Right lobe of liver (tissue), 6 donors: ENCODE results near the gene LIPI. TPM values are rescaled to one million over a fixed set of nuclear protein-coding genes. Genes with fewer than 3 reads are reported as not detected.

Experiments used
- ATAC-seq, 4 donors: fragments of 200-7000 bp; cut with Tn5 transposase; one replicate each; pipeline ENCODE4 v1.9.1; 2020; ENCODE audit warnings: mild to moderate bottlenecking in 4 of 4, moderate library complexity in 4 of 4
- DNase-seq, 3 donors: peaks; one replicate each; pipeline ENCODE4 v3.0.0-alpha.2; 2020
- H3K27ac ChIP-seq, 3 donors: fragments of 200-600 bp; one replicate each; pipeline ENCODE4 v1.8.0; 2022
- H3K27me3 ChIP-seq, 2 donors: fragments of 200-600 bp; one replicate each; pipeline ENCODE4 v1.8.0; 2022
- H3K36me3 ChIP-seq, 4 donors: fragments of 200-600 bp; sonication (generic) in 1 of 4; one replicate each; pipeline versions ENCODE4 v1.5.1 to v1.8.0; 2017 to 2022; ENCODE audit warnings: control low read depth in 1 of 4
- H3K4me1 ChIP-seq, 4 donors: fragments of 200-600 bp; sonication (generic) in 1 of 4; one replicate each; pipeline versions ENCODE4 v1.5.1 to v1.8.0; 2017 to 2022; ENCODE audit warnings: control low read depth in 1 of 4
- H3K4me3 ChIP-seq, 3 donors: fragments of 200-600 bp; one replicate each; pipeline ENCODE4 v1.8.0; 2022
- H3K9me3 ChIP-seq, 4 donors: fragments of 200-600 bp; sonication (generic) in 1 of 4; one replicate each; pipeline versions ENCODE4 v1.5.1 to v1.8.0; 2017 to 2022; ENCODE audit warnings: control low read depth in 1 of 4
- CTCF ChIP-seq, 4 donors: fragments of 200-600 bp in 3 of 4; fragments of 450-650 bp in 1 of 4; IDR thresholded peaks; one replicate each; pipeline versions ENCODE4 v1.5.1 to v1.8.0; 2016 to 2022; ENCODE audit warnings: antibody characterized with exemption in 4 of 4, mild to moderate bottlenecking in 2 of 4
- POLR2A ChIP-seq: fragments of 450-650 bp; IDR thresholded peaks from one replicate; pipeline ENCODE4 v1.6.1; 2017; ENCODE audit warnings: antibody characterized with exemption, mild to moderate bottlenecking
- WGBS: methylation state at CpG from one replicate; pipeline ENCODE4 v1.1.6; 2018; ENCODE audit warnings: low coverage, low lambda C conversion rate; ENCODE audit not compliant: insufficient coverage; ENCODE audit errors: missing lambda C conversion rate; 5-methylcytosine and 5-hydroxymethylcytosine counted together
- intact Hi-C, 2 donors: fragments of 100-400 bp; cut with DNase I; formaldehyde crosslinking; loops; one replicate each; pipeline versions ENCODE4 v1.11.2 to v1.14.1; 2022
- long read RNA-seq: library from polyadenylated mRNA; unstranded; transcript quantifications from one replicate; pipeline ENCODE4 v2.0.0, GENCODE V29; 2019
- total RNA-seq, 6 experiments: library from RNA; depleted of rRNA in 2 of 6; stranded (reverse); fragments of >200 nt in 2 of 6; fragmentation: NEBNext Ultra II Directional in 3 of 6; extraction: Animal tissue kit (Norgen Biotek cat#: 25700) in 3 of 6; gene quantifications; one replicate each; pipeline versions ENCODE4 v1.1.0 to v1.2.4, GENCODE V29; 2016 to 2023
- donor health status: DM: no; HTN: yes; CAD: no.
- donor health status: DM: no; HTN: no; CAD: no.
- donor health status: DM: no; HTN: no; CAD: no.
- donor health status: DM: no; HTN: yes; CAD: no.
- donor health status: DM: no; HTN: yes; CAD: no.

LIPI gene
- total RNA-seq: not detected
- long read RNA-seq: 0 reads

- H3K36me3 ChIP-seq: no peaks in the 10 kb centered on the region
- 29% methylated on average over 1 of the region's 1 CpG for WGBS
- TF ChIP-seq CTCF (IDR thresholded peaks at IDR 0.05) (no peak), POLR2A (no peak)
- H3K4me1 ChIP-seq: no peaks in the 10 kb centered on the region
- no peak within 1 kb of the TSS for H3K27ac ChIP-seq
- no peaks in the 10 kb centered on the region for H3K9me3 ChIP-seq
- no peak for ATAC-seq
- intact Hi-C loops: no loop called here
- DNase-seq: no peak
- H3K27me3 ChIP-seq: no peaks in the 10 kb centered on the region
- H3K4me3 ChIP-seq: no peak within 1 kb of the TSS
These were observed at the start of gene LIPI for GRCh38 chr21:14210738-14211137. Gene LIPI, minus strand, starts transcription at chr21:14210955. Its CDS starts 110 bp downstream, at chr21:14210845.

GRCh38 chr21:14260174-14260764, 49.5 kb upstream of the LIPI start:
- intact Hi-C loops: no loop called here
- H3K4me1 ChIP-seq: no peaks in the 10 kb centered on the region
- no peaks in the 10 kb centered on the region for H3K36me3 ChIP-seq
- no peak overlapping the region for H3K4me3 ChIP-seq
- no peaks in the 10 kb centered on the region for H3K27me3 ChIP-seq
- 25% methylated on average over 1 of the region's 1 CpG for WGBS
- H3K27ac ChIP-seq: no peak overlapping the region
- TF ChIP-seq CTCF (IDR thresholded peaks at IDR 0.05) (no peak), POLR2A (no peak)
- DNase-seq (no peak), ATAC-seq (peak in 1 of 4 donors; percentile 19)
- no peaks in the 10 kb centered on the region for H3K9me3 ChIP-seq

- intact Hi-C loops: no loop called here
- ATAC-seq: peak; percentile 91 to 96 (median 92)
- TF ChIP-seq CTCF (IDR thresholded peaks at IDR 0.05): peak; percentile 54 to 69 (median 64)
- no peak for TF ChIP-seq POLR2A
- Histone ChIP-seq H3K27ac (no peak overlapping the region), H3K4me1 (no peaks in the 10 kb centered on the region), H3K27me3 (no peaks in the 10 kb centered on the region), H3K9me3 (no peaks in the 10 kb centered on the region), H3K36me3 (no peaks in the 10 kb centered on the region), H3K4me3 (no peak overlapping the region)
- DNase-seq: no peak
- 17% methylated on average over 3 of the region's 3 CpGs for WGBS
These were observed 49.0 kb upstream of the LIPI start for GRCh38 chr21:14259747-14260146.

- 19% methylated on average over 1 of the region's 1 CpG for WGBS
- peaks cover 0 to 4% (median 0%) of the 10 kb centered on the region in 4 donors for H3K4me1 ChIP-seq
- no peaks in the 10 kb centered on the region for H3K36me3 ChIP-seq
- no peaks in the 10 kb centered on the region for H3K27me3 ChIP-seq
- intact Hi-C loops: no loop called here
- no peaks in the 10 kb centered on the region for H3K9me3 ChIP-seq
- H3K4me3 ChIP-seq: no peak overlapping the region
- no peak for DNase-seq
- no peak overlapping the region for H3K27ac ChIP-seq
- no peak for ATAC-seq
- no peak for TF ChIP-seq POLR2A
- TF ChIP-seq CTCF (IDR thresholded peaks at IDR 0.05): no peak
These were observed 40.6 kb upstream of the LIPI start for GRCh38 chr21:14251336-14251735.

- TF ChIP-seq POLR2A: no peak
- no peak for TF ChIP-seq CTCF (IDR thresholded peaks at IDR 0.05)
- no peak for DNase-seq
- intact Hi-C loops: no loop called here
- no peak for ATAC-seq
- H3K36me3 ChIP-seq: no peaks in the 10 kb centered on the region
- H3K27me3 ChIP-seq: no peaks in the 10 kb centered on the region
- no peak overlapping the region for H3K4me3 ChIP-seq
- peaks cover 0 to 7% (median 0%) of the 10 kb centered on the region in 4 donors for H3K4me1 ChIP-seq
- no peak overlapping the region for H3K27ac ChIP-seq
- H3K9me3 ChIP-seq: no peaks in the 10 kb centered on the region
These were observed 35.0 kb upstream of the LIPI start for GRCh38 chr21:14245711-14246110.
